HG02759 (cell line): ENCODE measurements around the gene EGFLAM.
"Not testable (repeated sequence)": the region's sequence is repeated elsewhere in the genome, so short reads cannot be mapped to it uniquely, and the experiment has no call there.

Experiments
- ATAC-seq: cut with Tn5 transposase; IDR thresholded peaks from one replicate; pipeline ENCODE4 v1.9.1; 2021; ENCODE audit warnings: mild to moderate bottlenecking, moderate library complexity; ENCODE audit not compliant: unreplicated experiment

Gene EGFLAM

GRCh38 chr5:38413696-38414095, 155.3 kb downstream of the EGFLAM start:
- ATAC-seq = no peak

DNA sequence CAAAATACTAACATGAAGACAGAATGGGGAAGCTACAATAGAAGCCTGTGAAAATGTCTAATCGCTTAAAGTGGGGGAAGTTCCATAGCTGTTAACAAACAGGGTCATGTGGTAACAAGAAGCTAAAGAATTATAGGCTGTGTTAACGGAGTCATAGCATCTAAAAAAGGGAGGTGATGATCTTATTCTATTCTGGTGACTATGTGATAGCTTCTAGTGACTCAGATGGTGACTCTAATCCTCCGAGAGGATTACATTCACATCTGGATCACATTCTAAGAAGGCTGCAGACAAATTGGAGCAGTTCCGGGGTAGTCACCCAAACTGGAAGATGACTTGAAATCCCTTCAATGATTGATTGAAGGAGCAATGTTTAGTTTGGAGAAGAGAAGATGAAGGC, 156.0 kb downstream of the EGFLAM start:
- no peak for ATAC-seq

GRCh38 chr5:38415772-38416171, 157.4 kb downstream of the EGFLAM start:
- not testable (repeated sequence) for ATAC-seq

- no peak for ATAC-seq
Observed at GRCh38 chr5:38417658-38418017, 159.3 kb downstream of the EGFLAM start.

GRCh38 chr5:38420246-38420645, 161.9 kb downstream of the EGFLAM start:
- no peak for ATAC-seq

GRCh38 chr5:38420691-38421390, 162.5 kb downstream of the EGFLAM start:
- ATAC-seq = peak; percentile 49

- no peak for ATAC-seq
Observed at GRCh38 chr5:38422622-38423021, 164.3 kb downstream of the EGFLAM start.

- no peak for ATAC-seq
Observed at GRCh38 chr5:38423276-38424147, 165.2 kb downstream of the EGFLAM start.

DNA sequence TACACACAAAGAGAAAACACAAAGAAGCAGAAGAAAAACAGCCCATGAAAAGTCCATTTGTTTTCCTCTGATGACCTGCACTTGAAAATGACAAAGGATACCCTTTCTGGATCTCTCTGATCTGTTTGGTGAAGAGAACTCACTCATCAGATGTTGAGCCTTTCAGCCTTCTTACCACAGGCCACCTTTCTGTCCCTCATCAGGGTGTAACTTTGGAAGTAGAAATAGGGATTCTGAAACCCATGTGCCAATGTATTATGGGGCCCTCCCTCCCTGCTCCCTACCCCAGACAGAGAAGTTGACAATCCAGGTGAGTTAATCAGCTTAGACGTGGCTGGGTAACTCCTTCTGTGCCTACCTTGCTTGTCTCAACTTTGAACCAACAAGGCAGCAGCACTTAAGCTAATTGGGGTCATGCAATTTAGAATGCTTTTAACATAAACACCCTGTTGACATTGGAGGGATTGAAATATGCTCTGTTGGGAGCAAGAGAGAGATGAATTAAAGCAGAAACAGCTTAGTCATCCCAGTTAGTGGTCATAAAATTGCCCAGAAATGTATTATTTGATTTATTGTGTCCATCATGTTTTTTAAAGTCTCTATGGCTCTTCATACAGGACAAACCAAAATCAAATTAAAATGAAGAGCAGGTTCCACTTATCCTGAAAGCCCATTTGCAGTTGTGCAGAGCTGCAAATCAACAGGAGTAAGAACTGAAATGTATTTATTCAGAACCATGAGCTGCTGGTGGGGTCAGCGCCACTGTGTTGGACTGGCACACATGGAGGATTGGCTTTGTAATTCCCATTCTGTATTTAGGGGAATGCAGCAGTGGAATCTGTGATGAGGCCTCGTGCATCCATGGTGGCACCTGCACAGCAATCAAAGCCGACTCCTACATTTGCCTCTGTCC, 166.0 kb downstream of the EGFLAM start:
- ATAC-seq = no peak

DNA sequence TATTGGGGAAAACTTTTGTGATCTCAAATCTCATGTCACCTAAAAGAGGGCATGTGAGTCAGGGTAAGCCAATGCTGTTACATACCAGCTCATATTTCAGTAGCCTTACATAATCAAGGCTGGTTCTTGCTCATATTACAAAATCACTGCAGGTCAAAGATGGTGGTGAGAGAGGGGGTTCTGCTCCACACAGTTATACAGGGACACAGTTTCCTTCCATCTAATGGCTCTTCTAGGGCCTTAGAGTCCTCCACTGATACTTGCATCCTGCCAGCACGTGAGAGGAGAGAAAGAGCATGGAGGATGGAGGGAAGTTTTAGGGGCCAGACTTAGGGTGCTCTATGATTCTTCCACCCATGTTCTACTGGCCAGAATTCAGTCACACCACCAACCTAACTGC, 168.1 kb downstream of the EGFLAM start:
- no peak for ATAC-seq

DNA sequence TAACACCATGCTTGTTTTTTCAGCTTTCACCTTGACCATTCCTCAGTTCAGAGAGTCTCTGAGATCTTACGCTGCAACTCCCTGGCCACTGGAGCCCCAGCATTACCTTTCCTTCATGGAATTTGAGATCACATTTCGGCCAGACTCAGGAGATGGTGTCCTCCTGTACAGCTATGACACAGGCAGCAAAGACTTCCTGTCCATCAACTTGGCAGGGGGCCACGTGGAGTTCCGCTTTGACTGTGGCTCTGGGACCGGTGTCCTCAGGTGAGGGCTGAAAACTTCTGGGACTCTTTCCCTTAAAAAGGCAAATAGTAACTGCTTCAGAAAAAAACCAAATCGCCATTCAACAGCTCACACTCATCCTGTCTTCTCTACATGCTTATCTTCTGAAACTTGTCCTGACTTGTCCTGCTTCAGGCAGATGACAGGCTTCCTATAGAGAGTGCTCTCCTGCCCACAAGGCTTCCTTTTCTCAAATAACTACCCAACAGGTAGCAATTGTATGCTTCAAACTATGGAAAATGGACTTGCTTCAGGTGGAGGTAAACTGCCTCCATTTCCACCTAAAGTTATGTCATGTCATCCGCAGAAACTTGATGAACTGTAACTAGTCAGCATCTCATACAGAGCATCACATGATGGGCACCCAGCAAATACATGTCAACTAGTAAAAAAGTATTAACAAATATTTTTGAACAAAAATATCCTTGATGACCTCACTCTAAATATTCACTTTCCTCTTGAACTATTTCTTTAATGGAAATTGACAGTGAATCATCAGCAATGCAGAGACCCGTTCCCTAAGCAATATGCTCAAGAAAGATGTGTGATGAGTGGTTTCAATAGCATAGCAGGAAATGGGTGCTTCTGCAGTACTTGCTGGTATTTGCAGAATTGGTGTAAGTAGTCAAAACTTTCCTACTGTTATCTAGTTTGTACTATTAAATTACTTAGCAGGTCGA, 168.9 kb downstream of the EGFLAM start:
- no peak for ATAC-seq

- ATAC-seq = no peak
Observed at GRCh38 chr5:38431242-38431853, 173.0 kb downstream of the EGFLAM start.

- no peak for ATAC-seq
Observed at GRCh38 chr5:38433160-38433861, 175.0 kb downstream of the EGFLAM start.

DNA sequence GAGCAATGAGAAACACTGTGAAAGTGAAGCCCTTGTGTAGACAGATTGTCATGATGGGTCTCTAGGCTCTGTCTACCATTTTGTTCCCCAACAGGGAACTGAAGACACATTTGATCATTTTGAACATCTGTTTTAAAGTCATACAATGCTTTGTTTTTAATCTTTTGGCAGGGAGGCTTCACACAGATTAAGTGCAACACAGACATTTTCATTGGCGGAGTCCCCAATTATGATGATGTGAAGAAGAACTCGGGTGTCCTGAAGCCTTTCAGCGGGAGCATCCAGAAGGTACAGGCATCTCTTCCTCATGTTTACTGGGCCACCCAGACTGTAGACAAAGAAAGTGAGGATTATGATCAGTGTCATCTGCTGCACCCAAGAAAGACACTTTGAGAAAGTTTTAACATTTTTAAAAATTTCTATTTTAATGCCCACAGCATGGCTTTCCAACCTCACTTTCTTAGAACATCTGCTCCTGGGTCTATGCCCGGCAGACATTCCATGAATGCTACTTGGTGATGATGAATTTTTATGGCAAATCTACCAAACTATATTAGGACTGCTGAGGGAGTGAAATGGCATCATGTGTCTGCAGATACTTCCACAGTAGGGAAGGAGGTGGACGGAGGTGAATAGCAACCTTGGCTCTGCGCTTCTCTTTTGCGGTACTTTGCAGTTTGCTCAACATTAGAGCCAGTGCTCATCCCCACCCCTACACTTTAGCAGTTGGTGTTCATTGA, 176.8 kb downstream of the EGFLAM start:
- ATAC-seq = no peak

DNA sequence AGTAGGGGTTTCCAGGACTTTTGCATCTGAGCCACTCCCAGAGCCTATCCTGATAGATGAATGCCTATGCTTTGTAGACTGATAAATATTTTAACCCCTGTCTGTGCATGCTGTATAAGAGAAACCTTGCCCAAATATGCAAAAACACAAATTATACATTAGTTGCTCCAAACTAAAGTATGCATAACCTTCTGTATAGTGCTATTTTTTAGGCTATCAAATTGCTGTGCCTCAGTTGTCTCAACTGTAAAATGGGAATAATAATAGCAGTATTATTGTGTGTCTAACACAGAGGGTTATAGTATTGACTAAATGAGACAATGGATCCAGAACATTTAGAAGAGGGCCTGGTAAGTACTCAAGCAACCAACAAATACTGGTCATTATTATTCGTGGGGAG, 180.4 kb downstream of the EGFLAM start:
- no peak for ATAC-seq

- ATAC-seq = peak; percentile 99
Observed at GRCh38 chr5:38441453-38442246, 183.3 kb downstream of the EGFLAM start.

- no peak for ATAC-seq
Observed at GRCh38 chr5:38442247-38442573, 183.9 kb downstream of the EGFLAM start.

DNA sequence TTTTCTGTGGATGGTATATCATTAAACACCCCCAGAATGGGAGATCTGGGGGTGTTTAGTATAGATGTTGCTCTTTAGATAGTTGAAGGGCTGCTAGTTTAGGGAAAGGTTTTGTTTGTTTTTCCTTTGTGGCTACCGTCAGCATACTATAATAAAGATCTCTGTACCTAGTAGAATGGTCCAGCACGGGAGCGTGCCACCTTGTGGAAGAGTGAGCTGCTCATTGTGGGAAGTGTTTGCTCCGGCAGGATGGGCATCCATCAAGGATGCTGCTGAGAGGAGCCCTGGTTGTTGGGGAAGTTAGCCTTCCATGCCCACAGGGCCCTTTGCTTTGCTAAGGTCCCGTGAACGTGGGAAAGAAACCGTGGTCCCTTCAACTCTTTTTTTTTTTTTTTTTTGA, 185.0 kb downstream of the EGFLAM start:
- ATAC-seq = no peak
